ENCODE measurements around the gene RAET1G. TPM values are rescaled to one million over a fixed set of nuclear protein-coding genes. Genes with fewer than 3 reads are reported as not detected.
"Not testable (repeated sequence)": the region's sequence is repeated elsewhere in the genome, so short reads cannot be mapped to it uniquely, and the experiment has no call there.

RAET1G gene
- total RNA-seq, result 1 to 10 TPM in 1 of 6 donors, under 1 TPM in 3, not detected in 2; 0.37 to 2.1 (median 0.75) TPM

GRCh38 chr6:149922642-149923326 is at the start of gene RAET1G:
Gene RAET1G (minus strand): TSS chr6:149923121. CDS start chr6:149923010, 111 bp downstream.
- no peak within 1 kb of the TSS for H3K27ac ChIP-seq
- H3K4me1 ChIP-seq, result peaks cover 22 to 38% (median 29%) of the 10 kb centered on the region in 4 donors
- peaks cover 0 to 6% (median 1%) of the 10 kb centered on the region in 4 donors for H3K27me3 ChIP-seq
- no peaks in the 10 kb centered on the region for H3K36me3 ChIP-seq
- H3K4me3 ChIP-seq, result peak within 1 kb of the TSS; percentile 42 to 61 (median 51)
- H3K9me3 ChIP-seq, result no peaks in the 10 kb centered on the region
- WGBS, 2 donors, result 1 to 3% methylated on average over 19 to 26 of the region's 40 CpGs
- peak; percentile 89 to 91 for DNase-seq
- TF ChIP-seq POLR2A (IDR thresholded peaks at IDR 0.05) (peak in 1 of 4 donors; percentile 26), EP300 (IDR thresholded peaks at IDR 0.05) (no peak), POLR2AphosphoS5 (IDR thresholded peaks at IDR 0.05) (peak in 1 of 2 donors; percentile 23), CTCF (IDR thresholded peaks at IDR 0.05) (no peak)
- peak; percentile 85 to 93 for ATAC-seq (ENCODE audit: low FRiP score in 2 of 2)

- H3K9me3 ChIP-seq, result no peaks in the 10 kb centered on the region
- no peak for TF ChIP-seq EP300 (IDR thresholded peaks at IDR 0.05)
- no peak for TF ChIP-seq POLR2AphosphoS5 (IDR thresholded peaks at IDR 0.05)
- TF ChIP-seq CTCF (IDR thresholded peaks at IDR 0.05), result no peak
- no peak for TF ChIP-seq POLR2A (IDR thresholded peaks at IDR 0.05)
- ATAC-seq (ENCODE audit: low FRiP score in 2 of 2) (no peak), DNase-seq (no peak)
- WGBS, 2 donors, result 83 to 92% methylated on average over 2 of the region's 2 CpGs
- H3K4me3 ChIP-seq, result no peak overlapping the region
- H3K27ac ChIP-seq, result no peak overlapping the region
- H3K27me3 ChIP-seq, result peaks cover 0 to 13% (median 6%) of the 10 kb centered on the region in 4 donors
- H3K36me3 ChIP-seq, result no peaks in the 10 kb centered on the region
- peaks cover 9 to 10% (median 9%) of the 10 kb centered on the region in 4 donors for H3K4me1 ChIP-seq
These were observed 46.7 kb upstream of the RAET1G start for GRCh38 chr6:149969635-149970034.

- H3K27ac ChIP-seq, H3K9me3 ChIP-seq: not testable (repeated sequence)
- peaks cover 0 to 20% (median 13%) of the 10 kb centered on the region in 4 donors for H3K27me3 ChIP-seq
These were observed 46.0 kb upstream of the RAET1G start for GRCh38 chr6:149968909-149969308.

GRCh38 chr6:149967999-149968398 is 45.1 kb upstream of the RAET1G start:
- ATAC-seq (ENCODE audit: low FRiP score in 2 of 2); H3K4me3 ChIP-seq; H3K9me3 ChIP-seq; H3K27ac ChIP-seq; H3K36me3 ChIP-seq: not testable (repeated sequence)
- 51 to 65% methylated on average over 2 of the region's 2 CpGs for WGBS, 2 donors
- peak in 1 of 2 donors; percentile 7 for DNase-seq
- Histone ChIP-seq H3K27me3 (peaks cover 0 to 25% (median 13%) of the 10 kb centered on the region in 4 donors), H3K4me1 (peaks cover 21 to 26% (median 23%) of the 10 kb centered on the region in 4 donors)

More at GRCh38 chr6:149968909-149969308, 46.0 kb upstream of the RAET1G start:
- peaks cover 15 to 17% (median 17%) of the 10 kb centered on the region in 4 donors for H3K4me1 ChIP-seq
- not testable (repeated sequence) for H3K36me3 ChIP-seq; H3K4me3 ChIP-seq; DNase-seq; ATAC-seq (ENCODE audit: low FRiP score in 2 of 2)
- WGBS, 2 donors, result 66 to 81% methylated on average over 2 of the region's 2 CpGs

- Histone ChIP-seq H3K36me3 (no peaks in the 10 kb centered on the region), H3K4me1 (peaks cover 22 to 28% (median 25%) of the 10 kb centered on the region in 4 donors), H3K9me3 (no peaks in the 10 kb centered on the region), H3K27ac (no peak overlapping the region), H3K27me3 (peaks cover 0 to 26% (median 13%) of the 10 kb centered on the region in 4 donors), H3K4me3 (no peak overlapping the region)
- DNase-seq, result no peak
- TF ChIP-seq POLR2A (IDR thresholded peaks at IDR 0.05), result no peak
- TF ChIP-seq CTCF (IDR thresholded peaks at IDR 0.05), result no peak
- no peak for TF ChIP-seq POLR2AphosphoS5 (IDR thresholded peaks at IDR 0.05)
- TF ChIP-seq EP300 (IDR thresholded peaks at IDR 0.05), result no peak
- 86 to 91% methylated on average over 4 of the region's 4 CpGs for WGBS, 2 donors
- ATAC-seq (ENCODE audit: low FRiP score in 2 of 2), result no peak
These were observed 44.7 kb upstream of the RAET1G start for GRCh38 chr6:149967591-149967990.

- ATAC-seq (ENCODE audit: low FRiP score in 2 of 2); H3K4me3 ChIP-seq; H3K9me3 ChIP-seq; H3K27ac ChIP-seq; H3K36me3 ChIP-seq; DNase-seq: not testable (repeated sequence)
- peaks cover 0 to 26% (median 13%) of the 10 kb centered on the region in 4 donors for H3K27me3 ChIP-seq
- 90% methylated on average over 1 of the region's 2 CpGs; no CpG with 5 or more reads in 1 of the 2 donors for WGBS, 2 donors
- peaks cover 22 to 28% (median 25%) of the 10 kb centered on the region in 4 donors for H3K4me1 ChIP-seq
These were observed 43.4 kb upstream of the RAET1G start for GRCh38 chr6:149966319-149966718.

Measured in upper lobe of left lung (tissue), 6 donors.